Adipose tissue (tissue), 3 donors: ENCODE results near the gene PROK2. TPM values are rescaled to one million over a fixed set of nuclear protein-coding genes. Genes with fewer than 3 reads are reported as not detected.

Experiments
- H3K27ac ChIP-seq: one replicate; pipeline ENCODE4 v1.5.1; 2013; ENCODE audit warnings: low read depth, low read length
- WGBS, 3 donors: extraction: QIAGEN DNeasy Blood & Tissue Kit; methylation state at CpG; one replicate each; pipeline ENCODE4 v1.1.7; 2013; 5-methylcytosine and 5-hydroxymethylcytosine counted together
- polyA plus RNA-seq, 3 donors: library from polyadenylated mRNA; stranded (reverse); fragments of 200-250 nt; gene quantifications; one replicate each; pipeline ENCODE4 v1.2.3, GENCODE V29; 2013
- donor health status: healthy with polysubstance abuse.
- donor health status: Bipolar disorder and iron deficiency.
- donor health status: healthy.

The PROK2 gene, protein sequence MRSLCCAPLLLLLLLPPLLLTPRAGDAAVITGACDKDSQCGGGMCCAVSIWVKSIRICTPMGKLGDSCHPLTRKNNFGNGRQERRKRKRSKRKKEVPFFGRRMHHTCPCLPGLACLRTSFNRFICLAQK
- polyA plus RNA-seq = 10 to 100 TPM in 2 of 3 donors, under 1 TPM in 1; 0.23 to 19.0 (median 14.8) TPM

DNA sequence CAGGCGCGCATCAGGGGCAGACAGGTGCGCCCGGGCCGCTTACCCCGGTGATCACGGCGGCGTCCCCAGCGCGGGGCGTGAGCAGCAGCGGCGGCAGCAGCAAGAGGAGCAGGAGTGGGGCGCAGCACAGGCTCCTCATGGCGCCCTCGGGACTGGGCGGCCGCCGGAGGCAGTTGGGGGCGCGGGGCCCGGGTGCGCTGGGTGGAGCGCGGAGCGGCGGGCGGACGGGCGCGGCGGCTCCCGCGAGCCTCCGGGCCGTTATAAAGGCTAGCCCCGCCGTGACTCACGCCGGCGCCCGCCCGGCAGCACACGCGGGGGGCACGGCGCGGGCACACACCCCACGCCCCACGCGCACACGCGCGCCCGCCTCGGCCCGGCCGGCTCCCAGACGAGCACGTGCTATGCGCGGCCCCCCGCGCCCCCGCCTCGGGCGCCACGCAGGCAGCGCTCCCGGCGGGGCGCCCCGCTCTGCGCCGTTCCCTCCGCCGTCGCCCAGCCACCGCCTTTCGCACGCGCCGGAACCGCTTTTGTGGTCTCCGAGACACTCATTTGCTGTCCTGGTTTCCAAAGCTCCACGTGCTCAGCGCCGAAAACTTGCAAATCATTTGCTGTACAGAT lies at the start of gene PROK2:
Gene PROK2, minus strand, starts transcription at position 235 of the 618 bp plus-strand sequence. Its CDS starts 96 bp downstream, at position 139.
- H3K27ac ChIP-seq = no peak within 1 kb of the TSS

GRCh38 chr3:71831599-71831998 lies 46.7 kb upstream of the PROK2 start:
- 38 to 49% (median 45%) methylated on average over 2 of the region's 2 CpGs for WGBS, 3 donors

More for the DNA sequence above, at the start of gene PROK2:
- WGBS, 3 donors = 0 to 1% (median 1%) methylated on average over 49 to 89 of the region's 89 CpGs

GRCh38 chr3:71825551-71826283 lies 40.8 kb upstream of the PROK2 start:
- WGBS, 3 donors = 91 to 95% (median 95%) methylated on average over 5 of the region's 5 CpGs
- H3K27ac ChIP-seq = no peak overlapping the region

More at GRCh38 chr3:71831599-71831998, 46.7 kb upstream of the PROK2 start:
- H3K27ac ChIP-seq = no peak overlapping the region

- H3K27ac ChIP-seq = no peak overlapping the region
- 62 to 80% (median 78%) methylated on average over 3 of the region's 3 CpGs for WGBS, 3 donors
Measured at GRCh38 chr3:71821116-71821515, 36.2 kb upstream of the PROK2 start.

- 85 to 87% (median 87%) methylated on average over 6 of the region's 6 CpGs for WGBS, 3 donors
- no peak overlapping the region for H3K27ac ChIP-seq
Measured at GRCh38 chr3:71817262-71817661, 32.3 kb upstream of the PROK2 start.

- 89 to 90% (median 89%) methylated on average over 4 of the region's 4 CpGs for WGBS, 3 donors
- no peak overlapping the region for H3K27ac ChIP-seq
Measured at GRCh38 chr3:71816767-71817156, 31.8 kb upstream of the PROK2 start.

DNA sequence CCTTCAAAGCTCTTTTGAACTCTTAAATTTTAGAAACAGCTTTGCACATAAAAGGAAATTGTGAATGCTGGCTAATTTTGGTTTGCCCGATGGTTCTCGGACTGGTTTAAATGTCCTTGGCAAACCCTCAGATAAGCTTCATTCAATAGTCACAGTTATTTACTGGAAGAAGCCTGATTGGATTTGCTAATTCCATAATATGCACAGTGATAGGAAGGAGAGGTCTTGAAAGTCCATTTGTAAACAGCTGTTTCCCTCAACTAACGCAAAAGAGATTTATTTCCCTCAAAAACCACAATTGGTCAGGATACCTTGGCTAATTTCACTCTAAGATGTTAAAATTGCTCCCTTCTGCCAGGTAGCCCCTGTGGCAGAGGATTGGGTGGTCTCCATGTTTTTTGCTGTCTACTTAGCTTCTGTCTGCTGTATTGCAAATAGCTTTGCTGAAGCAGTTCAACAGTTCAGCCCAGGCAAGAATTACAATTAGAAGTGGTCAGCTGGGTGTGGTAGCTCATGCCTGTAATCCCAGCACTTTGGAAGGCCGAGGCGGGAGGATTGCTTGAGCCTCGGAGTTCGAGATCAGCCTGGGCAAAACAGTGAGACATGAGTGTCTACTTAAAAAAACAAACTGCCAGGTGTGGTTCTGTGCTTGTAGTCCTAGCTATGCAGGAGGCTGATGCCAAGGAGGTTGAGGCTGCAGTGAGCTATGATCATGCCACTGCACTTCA lies 30.6 kb upstream of the PROK2 start:
- WGBS, 3 donors = 75 to 84% (median 82%) methylated on average over 7 of the region's 7 CpGs
- H3K27ac ChIP-seq = no peak overlapping the region

GRCh38 chr3:71813704-71814103 lies 28.8 kb upstream of the PROK2 start:
- WGBS, 3 donors = 73 to 85% (median 84%) methylated on average over 3 of the region's 3 CpGs
- no peak overlapping the region for H3K27ac ChIP-seq

GRCh38 chr3:71813073-71813472 lies 28.1 kb upstream of the PROK2 start:
- WGBS, 3 donors = 81 to 90% (median 86%) methylated on average over 4 of the region's 4 CpGs
- H3K27ac ChIP-seq = no peak overlapping the region

GRCh38 chr3:71810056-71810455 lies 25.1 kb upstream of the PROK2 start:
- 81 to 90% (median 90%) methylated on average over 3 of the region's 3 CpGs for WGBS, 3 donors
- H3K27ac ChIP-seq = no peak overlapping the region

- H3K27ac ChIP-seq = no peak overlapping the region
- 79 to 86% (median 83%) methylated on average over 6 of the region's 6 CpGs for WGBS, 3 donors
Measured at GRCh38 chr3:71809321-71810026, 24.5 kb upstream of the PROK2 start.

DNA sequence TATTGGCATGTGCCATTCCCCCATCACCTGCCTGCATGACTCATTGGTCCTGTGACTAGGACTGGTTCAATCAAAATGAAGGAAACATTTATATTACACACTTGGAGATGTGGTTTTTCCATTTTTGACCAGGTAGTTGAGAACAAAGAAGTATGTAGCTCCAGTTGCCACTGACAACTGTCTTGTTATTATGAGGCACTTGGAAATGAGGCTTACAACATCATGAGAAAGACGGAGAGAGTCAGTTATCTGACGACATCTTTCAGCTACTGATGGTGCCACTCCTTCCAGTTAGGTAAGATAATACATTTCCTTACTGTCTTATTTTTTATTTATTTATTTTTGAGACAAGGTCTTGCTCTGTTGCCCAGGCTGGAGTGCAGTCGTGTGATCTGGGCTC lies 21.8 kb upstream of the PROK2 start:
- 61 to 86% (median 62%) methylated on average over 3 of the region's 3 CpGs for WGBS, 3 donors

GRCh38 chr3:71805691-71806090 lies 20.7 kb upstream of the PROK2 start:
- H3K27ac ChIP-seq = peak overlapping the region; percentile 52
- 72 to 80% (median 78%) methylated on average over 2 of the region's 2 CpGs for WGBS, 3 donors

More for the DNA sequence above, 21.8 kb upstream of the PROK2 start:
- H3K27ac ChIP-seq = no peak overlapping the region

GRCh38 chr3:71805199-71805598 lies 20.3 kb upstream of the PROK2 start:
- WGBS, 3 donors = 73 to 94% (median 74%) methylated on average over 3 of the region's 3 CpGs
- H3K27ac ChIP-seq = no peak overlapping the region

DNA sequence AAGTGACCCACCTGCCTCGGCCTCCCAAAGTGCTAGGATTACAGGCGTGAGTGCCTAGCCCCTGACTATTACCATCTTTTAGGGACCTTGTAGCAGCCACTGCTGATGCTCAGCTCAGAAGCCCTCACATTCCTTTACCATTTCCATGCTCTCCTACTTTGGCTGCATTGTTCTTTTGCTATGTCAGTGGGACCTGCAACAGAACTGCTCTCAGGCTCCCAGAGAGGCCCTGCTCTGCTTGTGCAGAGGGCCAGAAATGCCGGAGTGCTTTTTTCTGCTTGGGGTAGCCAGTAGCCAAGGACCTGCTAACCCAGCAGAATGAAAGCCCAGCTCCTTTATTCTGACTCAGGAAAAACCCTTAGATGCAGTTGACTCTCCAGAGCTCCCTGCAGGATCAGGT lies 18.3 kb upstream of the PROK2 start:
- 87 to 93% (median 90%) methylated on average over 2 to 3 of the region's 3 CpGs for WGBS, 3 donors
- H3K27ac ChIP-seq = no peak overlapping the region

DNA sequence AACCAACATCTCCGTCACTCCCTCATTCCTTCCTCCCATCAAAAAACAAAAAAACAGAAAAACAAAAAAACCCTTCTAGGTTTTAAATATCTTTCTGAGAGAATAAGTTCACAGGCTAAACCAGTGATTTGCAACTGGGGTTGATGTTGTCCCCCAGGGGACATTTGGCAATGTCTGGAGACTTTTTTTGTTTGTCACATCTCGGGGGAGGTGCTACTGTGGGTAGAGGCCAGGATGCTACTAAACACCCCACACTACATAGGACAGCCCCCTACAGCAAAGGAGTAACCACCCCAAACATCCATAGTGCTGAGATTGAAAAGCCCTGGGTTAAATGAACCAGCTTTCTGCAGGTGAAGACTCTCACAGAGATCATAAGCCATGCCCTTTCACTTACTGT lies 17.0 kb upstream of the PROK2 start:
- WGBS, 3 donors = 80 to 84% (median 84%) methylated on average over 2 of the region's 2 CpGs

DNA sequence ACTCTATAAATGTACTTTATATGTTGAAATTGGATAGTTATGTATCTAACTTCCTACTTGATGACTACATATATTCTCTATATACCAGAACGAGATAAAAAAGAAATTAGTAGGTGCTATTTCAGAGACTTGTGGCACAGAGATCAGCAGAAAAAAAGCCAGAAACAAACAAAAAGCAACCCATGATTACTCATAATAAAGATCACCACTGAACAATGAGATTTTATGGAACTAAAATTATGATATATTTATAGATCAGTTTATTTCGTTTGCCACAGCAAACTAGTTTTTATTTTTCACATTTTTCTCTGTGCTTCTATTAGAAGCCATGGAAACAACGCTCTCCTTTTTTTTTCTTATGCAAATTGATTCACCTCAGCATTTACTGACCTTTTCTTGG lies 15.1 kb upstream of the PROK2 start:
- H3K27ac ChIP-seq = no peak overlapping the region
- 38 to 68% (median 52%) methylated on average over 3 of the region's 3 CpGs for WGBS, 3 donors

More for the DNA sequence above, 17.0 kb upstream of the PROK2 start:
- H3K27ac ChIP-seq = no peak overlapping the region

- H3K27ac ChIP-seq = no peak overlapping the region
- WGBS, 3 donors = 84 to 88% (median 84%) methylated on average over 7 of the region's 7 CpGs
Measured at GRCh38 chr3:71797455-71797854, 12.5 kb upstream of the PROK2 start.
